ENCODE results near the gene KRT13.

- TF ChIP-seq, protein P1, sequence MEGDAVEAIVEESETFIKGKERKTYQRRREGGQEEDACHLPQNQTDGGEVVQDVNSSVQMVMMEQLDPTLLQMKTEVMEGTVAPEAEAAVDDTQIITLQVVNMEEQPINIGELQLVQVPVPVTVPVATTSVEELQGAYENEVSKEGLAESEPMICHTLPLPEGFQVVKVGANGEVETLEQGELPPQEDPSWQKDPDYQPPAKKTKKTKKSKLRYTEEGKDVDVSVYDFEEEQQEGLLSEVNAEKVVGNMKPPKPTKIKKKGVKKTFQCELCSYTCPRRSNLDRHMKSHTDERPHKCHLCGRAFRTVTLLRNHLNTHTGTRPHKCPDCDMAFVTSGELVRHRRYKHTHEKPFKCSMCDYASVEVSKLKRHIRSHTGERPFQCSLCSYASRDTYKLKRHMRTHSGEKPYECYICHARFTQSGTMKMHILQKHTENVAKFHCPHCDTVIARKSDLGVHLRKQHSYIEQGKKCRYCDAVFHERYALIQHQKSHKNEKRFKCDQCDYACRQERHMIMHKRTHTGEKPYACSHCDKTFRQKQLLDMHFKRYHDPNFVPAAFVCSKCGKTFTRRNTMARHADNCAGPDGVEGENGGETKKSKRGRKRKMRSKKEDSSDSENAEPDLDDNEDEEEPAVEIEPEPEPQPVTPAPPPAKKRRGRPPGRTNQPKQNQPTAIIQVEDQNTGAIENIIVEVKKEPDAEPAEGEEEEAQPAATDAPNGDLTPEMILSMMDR (conservative IDR thresholded peaks at IDR 0.05), result no peak
- no peak for TF ChIP-seq EZH2 (IDR thresholded peaks at IDR 0.05; ENCODE audit: low read depth)
Measured at GRCh38 chr17:41551365-41551764, 46.0 kb upstream of the KRT13 start.
